SKM-1 (cell line): Measurements from ENCODE around the gene AK3.
A peak's percentile ranks its signal among the peaks of the same experiment; 100 is the strongest.

Experiments used
- DNase-seq: peaks from one replicate; lab custom pipeline; 2025; ENCODE audit not compliant: unreplicated experiment; lab: John Stamatoyannopoulos, UW

The AK3 gene

GRCh38 chr9:4709380-4709779 is 31.6 kb downstream of the AK3 start:
- no peak for DNase-seq

- no peak for DNase-seq
Measured at GRCh38 chr9:4706971-4707622, 33.9 kb downstream of the AK3 start.

GRCh38 chr9:4706021-4706420 is 35.0 kb downstream of the AK3 start:
- no peak for DNase-seq

- no peak for DNase-seq
Measured at GRCh38 chr9:4704129-4704528, 36.9 kb downstream of the AK3 start.

- no peak for DNase-seq
Measured at GRCh38 chr9:4701526-4701925, 39.5 kb downstream of the AK3 start.

GRCh38 chr9:4700932-4701331 is 40.1 kb downstream of the AK3 start:
- DNase-seq: no peak

- DNase-seq: no peak
Measured at GRCh38 chr9:4700091-4700490, 40.9 kb downstream of the AK3 start.

- no peak for DNase-seq
Measured at GRCh38 chr9:4691795-4692194, 49.2 kb downstream of the AK3 start.

- DNase-seq: no peak
Measured at GRCh38 chr9:4690144-4690543, 50.9 kb downstream of the AK3 start.

GRCh38 chr9:4689687-4690104 is 51.3 kb downstream of the AK3 start:
- no peak for DNase-seq

GRCh38 chr9:4689021-4689420 is 52.0 kb downstream of the AK3 start:
- DNase-seq: no peak

GRCh38 chr9:4686584-4686983 is 54.4 kb downstream of the AK3 start:
- no peak for DNase-seq

- no peak for DNase-seq
Measured at GRCh38 chr9:4686112-4686511, 54.9 kb downstream of the AK3 start.

GRCh38 chr9:4684820-4685219 is 56.2 kb downstream of the AK3 start:
- no peak for DNase-seq

GRCh38 chr9:4680750-4681149 is 60.3 kb downstream of the AK3 start:
- no peak for DNase-seq

GRCh38 chr9:4680173-4680525 is 60.9 kb downstream of the AK3 start:
- no peak for DNase-seq

GRCh38 chr9:4679268-4680172 is 61.5 kb downstream of the AK3 start, which contains the start of gene CDC37L1:
Gene CDC37L1 (plus strand): TSS chr9:4679569. CDS start chr9:4679768, 199 bp downstream.
- DNase-seq: peak; percentile 89

- DNase-seq: peak; percentile 34
Measured at GRCh38 chr9:4678679-4679267, 62.2 kb downstream of the AK3 start.

- no peak for DNase-seq
Measured at GRCh38 chr9:4677392-4677791, 63.6 kb downstream of the AK3 start.

- no peak for DNase-seq
Measured at GRCh38 chr9:4674783-4675182, 66.2 kb downstream of the AK3 start.

GRCh38 chr9:4671737-4672136 is 69.3 kb downstream of the AK3 start:
- no peak for DNase-seq

GRCh38 chr9:4670591-4670990 is 70.4 kb downstream of the AK3 start:
- DNase-seq: no peak
